ENCODE measurements around the gene TRIM8.

GRCh38 chr10:102653060-102653459 lies 8.8 kb downstream of the TRIM8 start:
- no peak for TF ChIP-seq CTCF (IDR thresholded peaks at IDR 0.05; ENCODE audit: control extremely low read depth in 1 of 3, insufficient read depth in 1 of 3, low read depth in 1 of 3, low read length in 3 of 3)
- TF ChIP-seq HDAC6 (IDR thresholded peaks at IDR 0.05; ENCODE audit: low read depth, low read length): no peak
- no peak for TF ChIP-seq YY1 (IDR thresholded peaks at IDR 0.05; ENCODE audit: low read depth, low read length)
